Activated CD4-positive, alpha-beta T cell treated with anti-CD3 and anti-CD28 coated beads for 24 hours (primary cell): ENCODE measurements around the gene TEKT5.

ENCODE experiments used
- DNase-seq, 2 donors: peaks; one replicate each; pipeline ENCODE4 v3.0.0-alpha.2; 2020; ENCODE audit warnings: low read depth in 2 of 2

TEKT5 gene

GRCh38 chr16:10609402-10609774 lies 85.3 kb downstream of the TEKT5 start:
- no peak for DNase-seq

- DNase-seq, result no peak
Measured at GRCh38 chr16:10608687-10609401, 85.9 kb downstream of the TEKT5 start.

- no peak for DNase-seq
Measured at GRCh38 chr16:10607157-10607556, 87.6 kb downstream of the TEKT5 start.

GRCh38 chr16:10606607-10607006 lies 88.1 kb downstream of the TEKT5 start:
- DNase-seq, result no peak

- DNase-seq, result no peak
Measured at GRCh38 chr16:10605636-10606035, 89.1 kb downstream of the TEKT5 start.

- DNase-seq, result no peak
Measured at GRCh38 chr16:10601444-10602408, 93.0 kb downstream of the TEKT5 start.

- DNase-seq, result no peak
Measured at GRCh38 chr16:10600782-10601443, 93.8 kb downstream of the TEKT5 start.

- DNase-seq, result no peak
Measured at GRCh38 chr16:10599626-10600025, 95.1 kb downstream of the TEKT5 start.

GRCh38 chr16:10598157-10598556 lies 96.6 kb downstream of the TEKT5 start:
- no peak for DNase-seq

GRCh38 chr16:10597187-10597601 lies 97.5 kb downstream of the TEKT5 start:
- DNase-seq, result no peak

GRCh38 chr16:10594312-10594950 lies 100.3 kb downstream of the TEKT5 start:
- no peak for DNase-seq

- no peak for DNase-seq
Measured at GRCh38 chr16:10592611-10593010, 102.1 kb downstream of the TEKT5 start.

GRCh38 chr16:10590342-10590741 lies 104.4 kb downstream of the TEKT5 start:
- DNase-seq, result no peak

- DNase-seq, result no peak
Measured at GRCh38 chr16:10589109-10589508, 105.6 kb downstream of the TEKT5 start.

GRCh38 chr16:10587622-10588021 lies 107.1 kb downstream of the TEKT5 start:
- no peak for DNase-seq

- no peak for DNase-seq
Measured at GRCh38 chr16:10584981-10585438, 109.7 kb downstream of the TEKT5 start.

GRCh38 chr16:10583269-10583668 lies 111.5 kb downstream of the TEKT5 start:
- no peak for DNase-seq

- no peak for DNase-seq
Measured at GRCh38 chr16:10581507-10581906, 113.2 kb downstream of the TEKT5 start.

GRCh38 chr16:10580883-10581247 lies 113.9 kb downstream of the TEKT5 start:
- DNase-seq, result no peak

- no peak for DNase-seq
Measured at GRCh38 chr16:10579965-10580882, 114.5 kb downstream of the TEKT5 start, which contains the start of gene EMP2. TSS of gene EMP2 (minus strand) at chr16:10580598. CDS start at chr16:10547617, 32,981 bp downstream.

- DNase-seq, result no peak
Measured at GRCh38 chr16:10579575-10579964, 115.2 kb downstream of the TEKT5 start.
